Hepatocyte (in vitro differentiated cells): ENCODE data around the gene ZBTB4. TPM values are rescaled to one million over a fixed set of nuclear protein-coding genes. Genes with fewer than 3 reads are reported as not detected.

Experiments used
- DNase-seq: peaks from one replicate; pipeline ENCODE4 v3.0.0-alpha.2; 2016; ENCODE audit warnings: low spot score
- H2AFZ ChIP-seq: fragments of 200-600 bp; sonication (generic); 2 replicates; pipeline ENCODE4 v1.6.0; 2016; ENCODE audit warnings: antibody characterized with exemption, mild to moderate bottlenecking
- H3K27ac ChIP-seq: fragments of 200-600 bp; sonication (generic); 2 replicates; pipeline ENCODE4 v1.5.1; 2016; ENCODE audit warnings: mild to moderate bottlenecking
- H3K27me3 ChIP-seq: fragments of 200-600 bp; sonication (generic); 2 replicates; pipeline ENCODE4 v1.6.1; 2016
- H3K36me3 ChIP-seq: fragments of 200-600 bp; sonication (generic); replicated peaks from 2 replicates; pipeline ENCODE4 v1.5.1; 2016; ENCODE audit warnings: low read depth; ENCODE audit not compliant: insufficient read depth
- H3K4me1 ChIP-seq: fragments of 200-600 bp; sonication (generic); 2 replicates; pipeline ENCODE4 v1.5.1; 2016; ENCODE audit warnings: mild to moderate bottlenecking, moderate library complexity; ENCODE audit not compliant: insufficient read depth
- H3K4me2 ChIP-seq: fragments of 200-600 bp; sonication (generic); 2 replicates; pipeline ENCODE4 v1.6.0; 2016
- H3K4me3 ChIP-seq: fragments of 200-600 bp; sonication (generic); 2 replicates; pipeline ENCODE4 v1.5.1; 2016; ENCODE audit warnings: mild to moderate bottlenecking
- H3K79me2 ChIP-seq: fragments of 200-600 bp; sonication (generic); 2 replicates; pipeline ENCODE4 v1.6.0; 2017; ENCODE audit warnings: mild to moderate bottlenecking
- H3K9me2 ChIP-seq: fragments of 200-600 bp; sonication (generic); replicated peaks from 2 replicates; pipeline ENCODE4 v1.6.0; 2017; ENCODE audit warnings: mild to moderate bottlenecking; ENCODE audit not compliant: insufficient read depth
- H3K9me3 ChIP-seq: fragments of 200-600 bp; sonication (generic); 2 replicates; pipeline ENCODE4 v1.5.1; 2016; ENCODE audit warnings: low read depth, mild to moderate bottlenecking
- H4K20me1 ChIP-seq: fragments of 200-600 bp; sonication (generic); 2 replicates; pipeline ENCODE4 v1.6.0; 2016; ENCODE audit warnings: mild to moderate bottlenecking; ENCODE audit not compliant: insufficient read depth, poor library complexity, severe bottlenecking
- CTCF ChIP-seq: fragments of 200-600 bp; sonication (generic); IDR thresholded peaks from 2 replicates; pipeline ENCODE4 v1.5.1; 2016; ENCODE audit warnings: antibody characterized with exemption, mild to moderate bottlenecking; ENCODE audit not compliant: poor library complexity
- EZH2 ChIP-seq: fragments of 200-600 bp; sonication (generic); IDR thresholded peaks from 2 replicates; pipeline ENCODE4 v1.6.1; 2016; ENCODE audit warnings: antibody characterized with exemption, mild to moderate bottlenecking, borderline replicate concordance
- EZH2phosphoT487 ChIP-seq: fragments of 200-600 bp; sonication (generic); IDR thresholded peaks from one replicate; pipeline ENCODE4 v1.6.1; 2018; ENCODE audit warnings: antibody characterized with exemption, mild to moderate bottlenecking, low read depth, moderate library complexity; ENCODE audit not compliant: unreplicated experiment, severe bottlenecking
- WGBS: methylation state at CpG from one replicate; pipeline ENCODE4 v1.1.6; 2016; ENCODE audit warnings: low lambda C conversion rate; ENCODE audit errors: missing lambda C conversion rate; 5-methylcytosine and 5-hydroxymethylcytosine counted together
- polyA plus RNA-seq: library from polyadenylated mRNA; unstranded; fragments of >200 nt; fragmentation: Nextera tagmentation; extraction: Ambion mirVana; gene quantifications from 2 replicates; pipeline ENCODE4 v1.2.1, GENCODE V29; 2016
- total RNA-seq: library from RNA; depleted of rRNA; stranded (reverse); fragments of >200 nt; gene quantifications from 2 replicates; pipeline ENCODE4 v1.2.3, GENCODE V29; 2014

The ZBTB4 gene
- total and polyA plus RNA-seq, 2 experiments from 2014 or later = 20.8 to 27.1 TPM

DNA sequence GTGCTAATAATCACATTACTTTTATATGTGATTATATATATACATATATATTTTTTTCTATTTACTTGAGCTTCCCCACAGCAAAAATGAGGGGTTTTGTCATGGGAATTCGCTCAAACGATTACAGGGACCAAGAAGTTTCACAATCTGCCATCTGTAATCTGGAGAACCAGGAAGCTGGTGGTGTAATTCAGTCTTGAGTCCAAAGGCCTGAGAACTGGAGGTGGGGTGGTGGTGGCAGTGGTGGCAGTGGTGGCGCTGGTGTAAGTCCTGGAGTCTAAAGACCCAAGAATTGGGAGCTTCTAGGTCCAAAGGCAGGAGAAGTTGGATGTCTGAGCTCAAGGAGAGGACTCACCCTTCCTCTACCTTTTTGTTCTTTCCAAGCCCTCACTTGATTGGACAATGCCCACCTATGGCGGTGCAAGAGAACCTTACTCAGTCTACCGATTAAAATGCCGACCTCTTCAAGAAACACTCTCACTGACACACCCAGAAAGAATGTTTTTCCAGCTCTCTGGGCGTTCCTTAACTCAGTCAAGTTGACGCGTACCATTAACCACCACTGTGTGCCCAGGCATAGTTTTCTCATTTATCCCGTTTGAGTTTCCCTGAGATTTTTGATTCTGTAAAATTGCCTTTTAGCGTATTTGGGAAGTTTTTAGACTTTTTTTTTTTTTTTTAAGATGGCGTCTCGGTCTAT, 36.6 kb upstream of the ZBTB4 start:
- H3K36me3 ChIP-seq = no peaks in the 10 kb centered on the region
- no peak overlapping the region for H3K27ac ChIP-seq
- no peaks in the 10 kb centered on the region for H4K20me1 ChIP-seq
- no peaks in the 10 kb centered on the region for H3K4me1 ChIP-seq
- WGBS = 92% methylated on average over 13 of the region's 13 CpGs
- H3K9me2 ChIP-seq = no peaks in the 10 kb centered on the region
- TF ChIP-seq CTCF = no peak
- no peak for TF ChIP-seq EZH2
- TF ChIP-seq EZH2phosphoT487 = no peak
- peak; percentile 17 for DNase-seq
- H3K9me3 ChIP-seq = no peaks in the 10 kb centered on the region
- no peaks in the 10 kb centered on the region for H3K27me3 ChIP-seq
- no peak overlapping the region for H3K4me2 ChIP-seq
- no peaks in the 10 kb centered on the region for H3K79me2 ChIP-seq
- no peak overlapping the region for H2AFZ ChIP-seq
- no peak overlapping the region for H3K4me3 ChIP-seq

DNA sequence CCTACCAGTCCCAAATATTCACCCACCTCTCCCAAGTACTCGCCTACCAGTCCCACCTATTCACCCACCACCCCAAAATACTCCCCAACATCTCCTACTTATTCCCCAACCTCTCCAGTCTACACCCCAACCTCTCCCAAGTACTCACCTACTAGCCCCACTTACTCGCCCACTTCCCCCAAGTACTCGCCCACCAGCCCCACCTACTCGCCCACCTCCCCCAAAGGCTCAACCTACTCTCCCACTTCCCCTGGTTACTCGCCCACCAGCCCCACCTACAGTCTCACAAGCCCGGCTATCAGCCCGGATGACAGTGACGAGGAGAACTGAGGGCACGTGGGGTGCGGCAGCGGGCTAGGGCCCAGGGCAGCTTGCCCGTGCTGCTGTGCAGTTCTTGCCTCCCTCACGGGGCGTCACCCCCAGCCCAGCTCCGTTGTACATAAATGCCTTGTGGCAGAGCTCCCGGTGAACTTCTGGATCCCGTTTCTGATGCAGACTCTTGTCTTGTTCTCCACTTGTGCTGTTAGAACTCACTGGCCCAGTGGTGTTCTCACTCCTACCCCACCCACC, 34.5 kb upstream of the ZBTB4 start:
- 87% methylated on average over 15 of the region's 17 CpGs for WGBS
- Histone ChIP-seq H3K9me2 (no peaks in the 10 kb centered on the region), H2AFZ (no peak overlapping the region), H3K79me2 (no peaks in the 10 kb centered on the region), H4K20me1 (no peaks in the 10 kb centered on the region), H3K4me1 (no peaks in the 10 kb centered on the region), H3K9me3 (no peaks in the 10 kb centered on the region), H3K27ac (no peak overlapping the region), H3K4me3 (no peak overlapping the region), H3K27me3 (no peaks in the 10 kb centered on the region), H3K36me3 (no peaks in the 10 kb centered on the region), H3K4me2 (no peak overlapping the region)
- TF ChIP-seq EZH2phosphoT487 (no peak), CTCF (no peak), EZH2 (no peak)
- no peak for DNase-seq

DNA sequence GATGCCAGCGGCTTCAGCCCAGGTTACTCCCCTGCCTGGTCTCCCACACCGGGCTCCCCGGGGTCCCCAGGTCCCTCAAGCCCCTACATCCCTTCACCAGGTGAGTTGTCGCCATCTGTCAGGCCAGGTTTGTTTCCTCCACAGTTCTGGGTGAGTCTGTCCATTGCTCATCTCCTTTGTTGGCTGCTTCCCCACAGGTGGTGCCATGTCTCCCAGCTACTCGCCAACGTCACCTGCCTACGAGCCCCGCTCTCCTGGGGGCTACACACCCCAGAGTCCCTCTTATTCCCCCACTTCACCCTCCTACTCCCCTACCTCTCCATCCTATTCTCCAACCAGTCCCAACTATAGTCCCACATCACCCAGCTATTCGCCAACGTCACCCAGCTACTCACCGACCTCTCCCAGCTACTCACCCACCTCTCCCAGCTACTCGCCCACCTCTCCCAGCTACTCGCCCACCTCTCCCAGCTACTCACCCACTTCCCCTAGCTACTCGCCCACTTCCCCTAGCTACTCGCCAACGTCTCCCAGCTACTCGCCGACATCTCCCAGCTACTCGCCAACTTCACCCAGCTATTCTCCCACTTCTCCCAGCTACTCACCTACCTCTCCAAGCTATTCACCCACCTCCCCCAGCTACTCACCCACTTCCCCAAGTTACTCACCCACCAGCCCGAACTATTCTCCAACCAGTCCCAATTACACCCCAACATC, 33.6 kb upstream of the ZBTB4 start:
- H3K4me1 ChIP-seq = no peaks in the 10 kb centered on the region
- WGBS = 95% methylated on average over 20 of the region's 20 CpGs
- H3K27ac ChIP-seq = no peak overlapping the region
- H3K9me3 ChIP-seq = no peaks in the 10 kb centered on the region
- TF ChIP-seq EZH2phosphoT487 = no peak
- no peaks in the 10 kb centered on the region for H4K20me1 ChIP-seq
- H2AFZ ChIP-seq = no peak overlapping the region
- H3K4me2 ChIP-seq = no peak overlapping the region
- H3K27me3 ChIP-seq = no peaks in the 10 kb centered on the region
- H3K36me3 ChIP-seq = no peaks in the 10 kb centered on the region
- H3K9me2 ChIP-seq = no peaks in the 10 kb centered on the region
- no peak for DNase-seq
- no peak overlapping the region for H3K4me3 ChIP-seq
- H3K79me2 ChIP-seq = no peaks in the 10 kb centered on the region

GRCh38 chr17:7512105-7512504, 32.7 kb upstream of the ZBTB4 start:
- H3K36me3 ChIP-seq = no peaks in the 10 kb centered on the region
- H3K27me3 ChIP-seq = no peaks in the 10 kb centered on the region
- no peak for DNase-seq
- no peak overlapping the region for H2AFZ ChIP-seq
- no peaks in the 10 kb centered on the region for H3K9me3 ChIP-seq
- H4K20me1 ChIP-seq = no peaks in the 10 kb centered on the region
- H3K4me1 ChIP-seq = no peaks in the 10 kb centered on the region
- H3K4me3 ChIP-seq = no peak overlapping the region
- TF ChIP-seq EZH2phosphoT487 (no peak), EZH2 (no peak), CTCF (no peak)
- 97% methylated on average over 15 of the region's 15 CpGs for WGBS
- no peaks in the 10 kb centered on the region for H3K79me2 ChIP-seq
- no peak overlapping the region for H3K27ac ChIP-seq
- no peak overlapping the region for H3K4me2 ChIP-seq
- no peaks in the 10 kb centered on the region for H3K9me2 ChIP-seq
